ENCODE results near the gene SLC35E3. TPM values are rescaled to one million over a fixed set of nuclear protein-coding genes. Genes with fewer than 3 reads are reported as not detected.
"Not testable (repeated sequence)": the region's sequence is repeated elsewhere in the genome, so short reads cannot be mapped to it uniquely, and the experiment has no call there.

Gene SLC35E3
- total RNA-seq, 1 donor from 2014 or later, result 3.8 TPM

DNA sequence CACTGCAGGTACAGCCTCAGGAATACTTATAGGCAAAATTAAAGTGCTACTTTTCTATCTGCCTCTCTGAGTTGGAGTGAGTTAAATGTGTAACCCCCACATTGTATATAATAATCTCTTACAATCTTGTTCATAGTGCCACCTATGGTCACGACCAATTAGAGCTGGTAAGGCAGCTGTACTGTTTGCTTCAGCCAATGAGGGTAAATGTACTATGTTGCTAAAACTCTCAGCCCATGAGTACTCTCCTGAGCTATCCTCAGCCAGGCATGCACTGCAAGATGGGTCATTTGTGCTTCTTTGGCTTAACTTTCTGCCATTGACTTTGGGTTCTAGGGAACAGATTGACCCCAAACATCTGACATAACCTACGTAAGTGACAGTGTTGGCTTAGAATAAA, 47.0 kb downstream of the SLC35E3 start:
- TF ChIP-seq, protein P1, sequence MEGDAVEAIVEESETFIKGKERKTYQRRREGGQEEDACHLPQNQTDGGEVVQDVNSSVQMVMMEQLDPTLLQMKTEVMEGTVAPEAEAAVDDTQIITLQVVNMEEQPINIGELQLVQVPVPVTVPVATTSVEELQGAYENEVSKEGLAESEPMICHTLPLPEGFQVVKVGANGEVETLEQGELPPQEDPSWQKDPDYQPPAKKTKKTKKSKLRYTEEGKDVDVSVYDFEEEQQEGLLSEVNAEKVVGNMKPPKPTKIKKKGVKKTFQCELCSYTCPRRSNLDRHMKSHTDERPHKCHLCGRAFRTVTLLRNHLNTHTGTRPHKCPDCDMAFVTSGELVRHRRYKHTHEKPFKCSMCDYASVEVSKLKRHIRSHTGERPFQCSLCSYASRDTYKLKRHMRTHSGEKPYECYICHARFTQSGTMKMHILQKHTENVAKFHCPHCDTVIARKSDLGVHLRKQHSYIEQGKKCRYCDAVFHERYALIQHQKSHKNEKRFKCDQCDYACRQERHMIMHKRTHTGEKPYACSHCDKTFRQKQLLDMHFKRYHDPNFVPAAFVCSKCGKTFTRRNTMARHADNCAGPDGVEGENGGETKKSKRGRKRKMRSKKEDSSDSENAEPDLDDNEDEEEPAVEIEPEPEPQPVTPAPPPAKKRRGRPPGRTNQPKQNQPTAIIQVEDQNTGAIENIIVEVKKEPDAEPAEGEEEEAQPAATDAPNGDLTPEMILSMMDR (conservative IDR thresholded peaks at IDR 0.05; ENCODE audit: low read depth, low read length), result no peak
- no peak for DNase-seq (ENCODE audit: low read depth)
- H3K4me3 ChIP-seq (ENCODE audit: low read depth, low read length), result no peak overlapping the region

DNA sequence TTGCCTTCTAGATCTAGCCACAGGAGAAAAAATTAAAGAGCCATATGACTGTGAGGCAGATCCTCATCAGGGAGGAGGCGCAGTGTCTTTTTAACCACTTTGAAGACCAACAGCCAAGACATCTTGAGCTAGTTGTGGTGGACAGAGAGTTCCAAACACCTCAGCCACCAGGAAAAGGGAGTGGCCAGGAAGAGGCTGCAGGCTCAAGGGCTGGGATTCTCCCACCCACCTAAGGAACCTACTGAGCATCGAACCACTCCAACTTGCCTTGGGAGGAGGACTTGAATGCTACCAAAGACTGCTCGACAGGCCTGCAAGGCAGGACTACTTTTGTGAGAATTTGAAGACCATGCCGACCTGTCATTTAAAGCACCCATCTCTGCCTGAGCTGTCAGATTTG, 47.5 kb downstream of the SLC35E3 start:
- TF ChIP-seq, protein P1 (conservative IDR thresholded peaks at IDR 0.05; ENCODE audit: low read depth, low read length), result no peak
- no peak for DNase-seq (ENCODE audit: low read depth)
- H3K4me3 ChIP-seq (ENCODE audit: low read depth, low read length), result no peak overlapping the region

DNA sequence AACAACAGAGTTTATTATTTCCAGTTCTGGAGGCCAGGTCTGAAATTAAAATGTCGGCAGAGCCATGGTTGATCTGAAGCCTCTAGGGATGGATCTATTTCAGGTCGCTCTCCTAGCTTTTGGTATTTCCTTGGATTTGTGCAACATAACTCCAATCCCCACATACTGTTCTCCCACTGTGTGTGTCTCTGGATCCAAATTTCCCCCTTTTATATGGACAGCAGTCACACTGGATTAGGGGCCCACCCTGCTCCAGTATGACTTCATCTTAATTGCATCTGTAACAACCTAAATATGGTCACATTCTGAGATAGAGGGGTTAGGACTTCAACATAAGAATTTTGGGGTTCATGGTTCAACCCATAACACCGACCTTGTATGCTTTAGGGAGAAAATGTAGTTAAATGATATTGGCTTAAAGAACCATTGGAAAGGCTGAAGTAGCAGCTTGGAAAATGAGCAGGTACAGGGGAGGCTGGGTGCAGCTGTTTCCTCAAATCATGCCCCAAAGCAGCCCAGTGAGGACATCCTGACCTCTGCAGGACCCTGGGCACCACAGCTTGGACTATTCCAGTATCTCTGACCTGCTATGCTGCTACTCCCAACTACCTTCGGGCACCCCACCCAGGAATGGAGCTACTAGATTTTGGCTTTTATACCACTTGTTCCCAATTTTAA, 48.1 kb downstream of the SLC35E3 start:
- TF ChIP-seq, protein P1 (conservative IDR thresholded peaks at IDR 0.05; ENCODE audit: low read depth, low read length), result no peak
- DNase-seq (ENCODE audit: low read depth), result no peak
- H3K4me3 ChIP-seq (ENCODE audit: low read depth, low read length), result no peak overlapping the region

DNA sequence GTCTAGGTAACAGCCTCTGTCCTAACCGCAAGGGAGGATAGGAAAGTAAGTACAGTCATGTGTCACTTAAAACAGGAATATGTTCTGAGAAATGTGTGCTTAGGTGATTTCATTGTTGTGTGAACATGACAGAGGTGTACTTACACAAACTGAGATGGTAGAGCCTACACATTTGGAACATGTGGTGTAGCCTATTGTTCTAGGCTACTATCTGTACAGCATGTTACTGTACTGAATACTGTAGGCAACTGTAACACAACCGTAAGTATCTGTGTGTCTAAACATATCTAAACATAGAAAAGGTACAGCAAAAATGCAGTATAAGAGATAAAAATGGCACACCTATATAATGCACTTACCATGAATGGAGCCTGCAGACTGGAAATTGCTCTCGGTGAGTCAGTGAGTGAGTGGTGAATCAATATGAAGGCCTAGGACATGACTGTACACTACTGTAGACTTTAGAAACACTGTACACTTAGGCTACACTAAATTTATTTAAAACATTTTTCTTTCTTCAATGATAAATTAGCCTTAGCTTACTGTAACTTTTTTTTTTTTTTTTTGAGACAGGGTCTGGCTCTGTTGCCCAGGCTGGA, 48.8 kb downstream of the SLC35E3 start:
- no peak for DNase-seq (ENCODE audit: low read depth)
- TF ChIP-seq, protein P1 (conservative IDR thresholded peaks at IDR 0.05; ENCODE audit: low read depth, low read length), result no peak
- H3K4me3 ChIP-seq (ENCODE audit: low read depth, low read length), result no peak overlapping the region

DNA sequence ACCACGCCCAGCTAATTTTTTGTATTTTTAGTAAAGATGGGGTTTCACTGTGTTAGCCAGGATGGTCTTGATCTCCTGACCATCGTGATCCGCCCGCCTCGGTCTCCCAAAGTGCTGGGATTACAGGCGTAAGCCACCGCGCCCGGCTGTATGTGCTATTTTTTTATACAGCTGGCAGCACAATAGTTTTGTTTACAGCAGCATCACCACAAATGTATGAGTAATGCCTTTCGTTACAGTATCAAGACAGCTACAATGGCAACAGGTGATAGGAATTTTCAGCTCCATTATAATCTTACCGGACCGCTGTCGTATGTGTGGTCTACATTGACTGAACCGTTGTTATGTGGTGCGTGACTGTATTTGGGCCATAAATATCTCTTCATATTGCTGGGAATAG, 50.4 kb downstream of the SLC35E3 start:
- no peak overlapping the region for H3K4me3 ChIP-seq (ENCODE audit: low read depth, low read length)
- TF ChIP-seq, protein P1 (conservative IDR thresholded peaks at IDR 0.05; ENCODE audit: low read depth, low read length), result no peak
- DNase-seq (ENCODE audit: low read depth), result no peak

DNA sequence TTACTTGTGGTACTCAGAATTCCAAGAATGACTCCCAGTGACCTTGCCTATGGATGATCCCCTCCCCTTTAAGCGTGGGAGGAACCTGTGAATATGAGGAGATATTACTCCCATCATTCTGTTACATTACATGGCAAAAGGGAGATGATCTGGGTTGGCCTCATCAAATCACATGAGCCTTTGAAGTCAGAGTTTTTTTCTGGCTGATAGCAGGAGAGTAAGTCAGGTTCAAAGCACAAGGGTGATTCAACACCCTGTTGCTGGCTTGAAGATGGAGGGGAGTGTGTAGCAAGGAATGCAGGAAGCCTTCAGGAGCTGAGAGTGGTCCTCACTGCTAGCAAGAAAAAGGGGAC, 52.9 kb downstream of the SLC35E3 start:
- no peak overlapping the region for H3K4me3 ChIP-seq (ENCODE audit: low read depth, low read length)
- TF ChIP-seq, protein P1 (conservative IDR thresholded peaks at IDR 0.05; ENCODE audit: low read depth, low read length), result no peak
- no peak for DNase-seq (ENCODE audit: low read depth)

DNA sequence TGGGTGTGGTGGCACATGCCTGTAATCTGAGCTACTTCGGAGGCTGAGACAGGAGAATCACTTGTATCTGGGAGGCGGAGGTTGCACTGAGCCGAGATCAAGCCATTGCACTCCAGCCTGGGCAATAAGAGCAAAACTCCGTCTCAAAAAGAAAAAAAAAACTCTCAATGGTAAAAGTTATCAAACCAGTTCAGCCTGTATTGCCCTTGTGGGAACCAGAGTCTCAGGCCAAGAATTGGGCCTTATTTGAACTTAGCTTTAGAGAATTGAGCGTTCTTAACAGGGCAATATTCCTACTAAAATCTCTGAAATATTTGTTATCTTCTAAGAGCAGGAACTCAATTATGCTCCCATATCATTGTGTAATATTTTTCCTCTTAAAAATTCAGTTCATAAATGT, 54.3 kb downstream of the SLC35E3 start:
- no peak overlapping the region for H3K4me3 ChIP-seq (ENCODE audit: low read depth, low read length)
- TF ChIP-seq, protein P1 (conservative IDR thresholded peaks at IDR 0.05; ENCODE audit: low read depth, low read length), result no peak
- no peak for DNase-seq (ENCODE audit: low read depth)

DNA sequence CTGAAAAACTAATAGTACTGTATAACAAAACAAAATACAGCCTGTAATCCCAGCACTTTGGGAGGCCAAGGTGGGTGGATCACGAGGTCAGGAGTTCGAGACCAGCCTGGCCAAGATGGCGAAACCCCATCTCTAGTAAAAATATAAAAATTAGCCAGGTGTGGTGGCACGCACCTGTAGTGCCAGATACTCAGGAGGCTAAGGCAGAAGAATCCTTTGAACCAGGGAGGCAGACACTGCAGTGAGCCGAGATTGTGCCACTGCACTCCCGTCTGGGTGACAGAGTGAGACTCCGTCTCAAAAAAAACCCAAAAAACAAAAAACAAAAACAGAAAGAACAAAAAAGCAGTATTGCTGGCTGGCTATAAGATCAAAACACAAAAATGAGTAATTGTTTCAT, 55.1 kb downstream of the SLC35E3 start:
- not testable (repeated sequence) for H3K4me3 ChIP-seq (ENCODE audit: low read depth, low read length); DNase-seq (ENCODE audit: low read depth)

DNA sequence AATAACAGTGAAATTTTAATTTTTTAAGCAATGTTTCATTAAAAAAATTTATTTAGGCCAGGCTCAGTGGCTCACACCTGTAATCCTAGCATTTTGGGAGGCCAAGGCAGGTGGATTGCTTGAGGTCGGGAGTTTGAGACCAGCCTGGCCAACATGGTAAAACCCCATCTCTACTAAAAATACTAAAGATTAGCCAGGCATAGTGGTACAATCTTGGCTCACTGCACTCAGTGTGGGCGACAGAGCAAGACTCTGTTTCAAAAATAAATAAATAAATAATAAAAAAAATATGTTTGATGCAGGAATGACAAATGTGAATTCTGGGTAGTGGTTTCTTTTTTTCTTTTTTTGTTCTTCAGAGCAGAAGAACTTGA, 56.4 kb downstream of the SLC35E3 start:
- not testable (repeated sequence) for H3K4me3 ChIP-seq (ENCODE audit: low read depth, low read length); DNase-seq (ENCODE audit: low read depth)

DNA sequence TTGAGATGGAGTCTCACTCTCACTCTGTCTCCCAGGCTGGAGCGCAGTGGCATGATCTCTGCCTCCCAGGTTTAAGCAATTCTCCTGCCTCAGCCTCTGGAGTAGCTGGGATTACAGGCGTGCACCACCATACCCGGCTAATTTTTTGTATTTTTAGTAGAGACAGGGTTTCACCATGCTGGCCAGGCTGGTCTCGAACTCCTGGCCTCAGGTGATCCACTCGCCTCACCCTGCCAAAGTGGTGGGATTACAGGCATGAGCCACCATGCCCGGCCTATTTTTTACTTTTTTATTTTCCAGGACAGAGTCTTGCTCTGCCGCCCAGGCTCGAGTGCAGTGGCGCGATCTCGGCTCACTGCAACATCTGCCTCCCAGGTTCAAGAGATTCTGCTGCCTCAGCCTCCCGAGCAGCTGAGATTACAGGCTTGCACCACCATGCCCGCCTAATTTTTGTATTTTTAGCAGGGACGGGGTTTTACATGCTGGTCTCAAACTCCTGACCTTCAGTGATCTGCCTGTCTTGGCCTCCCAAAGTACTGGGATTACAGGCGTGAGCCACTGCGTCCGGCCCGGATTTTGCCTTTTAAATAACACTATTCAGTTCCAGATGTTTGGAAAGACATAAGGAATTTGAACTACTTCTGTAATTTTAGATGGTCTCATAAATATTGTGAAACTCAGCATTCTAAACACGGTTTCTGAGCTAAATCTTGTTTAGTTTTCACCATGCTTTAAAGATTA, 57.1 kb downstream of the SLC35E3 start:
- not testable (repeated sequence) for DNase-seq (ENCODE audit: low read depth); H3K4me3 ChIP-seq (ENCODE audit: low read depth, low read length)

Data from epithelial cell of proximal tubule (primary cell).